GM13976 (cell line): ENCODE data around the gene TPRG1L.

Experiments
- DNase-seq: peaks from one replicate; pipeline ENCODE4 v3.0.0; 2012; ENCODE audit warnings: low spot score
- CTCF ChIP-seq: IDR thresholded peaks from 2 replicates; pipeline ENCODE4 v1.5.1; 2012; ENCODE audit warnings: borderline replicate concordance, mild to moderate bottlenecking; ENCODE audit not compliant: insufficient read depth; ENCODE audit errors: extremely low read depth, missing control alignments, control extremely low read depth
- in situ Hi-C: fragments of 300-500 bp; cut with MboI; formaldehyde crosslinking; loops from one replicate; pipeline ENCODE4 v1.12.0; 2022; ENCODE audit warnings: low sequenced_read_pairs, mixed read lengths, inconsistent platforms; ENCODE audit not compliant: unreplicated experiment

The TPRG1L gene

GRCh38 chr1:3628445-3628844 lies 3.6 kb downstream of the TPRG1L start:
- no peak for DNase-seq
- TF ChIP-seq CTCF = no peak
- in situ Hi-C loops = no loop called here

GRCh38 chr1:3629561-3630160 lies 4.8 kb downstream of the TPRG1L start:
- no peak for DNase-seq
- no peak for TF ChIP-seq CTCF
- in situ Hi-C loops = no loop called here

- no peak for TF ChIP-seq CTCF
- DNase-seq = no peak
- in situ Hi-C loops = no loop called here
Measured at GRCh38 chr1:3630161-3630611, 5.4 kb downstream of the TPRG1L start.

GRCh38 chr1:3630914-3631313 lies 6.1 kb downstream of the TPRG1L start:
- TF ChIP-seq CTCF = no peak
- in situ Hi-C loops = no loop called here
- DNase-seq = no peak

- in situ Hi-C loops = no loop called here
- TF ChIP-seq CTCF = no peak
- DNase-seq = no peak
Measured at GRCh38 chr1:3631320-3632260, 6.8 kb downstream of the TPRG1L start.

GRCh38 chr1:3632298-3632697 lies 7.5 kb downstream of the TPRG1L start:
- in situ Hi-C loops = no loop called here
- DNase-seq = no peak
- TF ChIP-seq CTCF = no peak
